A549 (cell line): ENCODE measurements around the gene IL10.

Source experiments
- CTCF ChIP-seq: fragments of >200 bp; sonication (Bioruptor Twin); formaldehyde crosslinking; IDR thresholded peaks from 3 replicates; pipeline ENCODE4 v1.5.1; 2016
- EP300 ChIP-seq, 2 experiments: fragments of >200 bp; sonication (Bioruptor Twin); formaldehyde crosslinking; IDR thresholded peaks; 2 replicates in 1 of 2; 3 replicates in 1 of 2; pipeline ENCODE4 v1.6.1; 2016 to 2017
- HMGXB4 ChIP-seq: fragments of 250-450 bp; sonication (Bioruptor Pico); IDR thresholded peaks from 2 replicates; pipeline ENCODE4 v1.5.0; 2021; ENCODE audit warnings: mild to moderate bottlenecking, moderate library complexity, borderline replicate concordance
- MAFK ChIP-seq: fragments of 450-650 bp; IDR thresholded peaks from 2 replicates; pipeline ENCODE4 v1.6.1; 2014; ENCODE audit not compliant: partially characterized antibody
- MAX ChIP-seq: IDR thresholded peaks from 2 replicates; pipeline ENCODE4 v1.6.1; 2012
- MYC ChIP-seq: IDR thresholded peaks from 2 replicates; pipeline ENCODE4 v1.6.1; 2012; ENCODE audit warnings: mild to moderate bottlenecking, inconsistent platforms, low read length, improper control_type of control experiment, borderline replicate concordance
- PBX3 ChIP-seq: IDR thresholded peaks from 2 replicates; pipeline ENCODE4 v1.6.1; 2012
- POLR2A ChIP-seq: IDR thresholded peaks from 2 replicates; pipeline ENCODE4 v1.6.1; 2012; ENCODE audit warnings: mild to moderate bottlenecking, low read length
- REST ChIP-seq: fragments of 200-600 bp; sonication (generic); IDR thresholded peaks from 2 replicates; pipeline ENCODE4 v1.6.1; 2016; ENCODE audit warnings: antibody characterized with exemption, mild to moderate bottlenecking, moderate library complexity
- RFX5 ChIP-seq: fragments of 450-650 bp; IDR thresholded peaks from 2 replicates; pipeline ENCODE4 v1.7.1; 2014; ENCODE audit warnings: antibody characterized with exemption, mild to moderate bottlenecking, moderate library complexity
- RNF2 ChIP-seq: fragments of 200-600 bp; sonication (generic); IDR thresholded peaks from 2 replicates; pipeline ENCODE4 v1.6.1; 2016; ENCODE audit warnings: low read depth, mild to moderate bottlenecking, antibody characterized with exemption, moderate library complexity, borderline replicate concordance
- USF2 ChIP-seq: fragments of 450-650 bp; IDR thresholded peaks from 2 replicates; pipeline ENCODE4 v1.6.1; 2014; ENCODE audit warnings: antibody characterized with exemption

- TF ChIP-seq RFX5, result no peak
- TF ChIP-seq REST, result no peak
- no peak for TF ChIP-seq POLR2A
- no peak for TF ChIP-seq RNF2
- no peak for TF ChIP-seq MYC
- no peak for TF ChIP-seq CTCF
- no peak for TF ChIP-seq PBX3
- TF ChIP-seq MAFK, result no peak
- no peak for TF ChIP-seq MAX
- TF ChIP-seq USF2, result no peak
- TF ChIP-seq EP300 (IDR thresholded peaks at IDR 0.05), result no peak
- TF ChIP-seq HMGXB4 (CRISPR knock-in tag), result no peak
These were observed 7.3 kb upstream of the IL10 start for GRCh38 chr1:206779638-206780037.
